Measurements from ENCODE around the gene FAM227B. TPM values are rescaled to one million over a fixed set of nuclear protein-coding genes. Genes with fewer than 3 reads are reported as not detected.
A peak's percentile ranks its signal among the peaks of the same experiment; 100 is the strongest.

Gene FAM227B
- total RNA-seq, 4 donors from 2014 or later: 6.1 to 24.1 (median 12.5) TPM

- peak; percentile 68 for ATAC-seq
- peak; percentile 82 to 96 (median 87) for TF ChIP-seq CTCF (IDR thresholded peaks at IDR 0.05)
- no peak for TF ChIP-seq EP300 (IDR thresholded peaks at IDR 0.05)
- 10 to 23% methylated on average over 9 of the region's 9 CpGs for WGBS, 2 donors (ENCODE audit: low coverage in 1 of 2)
- Histone ChIP-seq H3K4me1 (peaks cover 0 to 8% (median 0%) of the 10 kb centered on the region in 3 donors), H3K9me3 (no peaks in the 10 kb centered on the region), H3K4me3 (peak overlapping the region; percentile 55 to 98), H3K27ac (peak overlapping the region; percentile 71 to 94 (median 78)), H3K27me3 (no peaks in the 10 kb centered on the region), H3K36me3 (no peaks in the 10 kb centered on the region)
Measured at GRCh38 chr15:49421991-49422390, 198.6 kb downstream of the FAM227B start.

GRCh38 chr15:49418811-49419210 lies 201.8 kb downstream of the FAM227B start:
- no peaks in the 10 kb centered on the region for H3K9me3 ChIP-seq

GRCh38 chr15:49415638-49416037 lies 205.0 kb downstream of the FAM227B start:
- TF ChIP-seq POLR2A (IDR thresholded peaks at IDR 0.05) (no peak), CTCF (IDR thresholded peaks at IDR 0.05) (no peak), POLR2AphosphoS5 (IDR thresholded peaks at IDR 0.05) (no peak)
- no peaks in the 10 kb centered on the region for H3K27me3 ChIP-seq
- no peaks in the 10 kb centered on the region for H3K36me3 ChIP-seq
- H3K9me3 ChIP-seq: no peaks in the 10 kb centered on the region
- H3K4me1 ChIP-seq: no peaks in the 10 kb centered on the region
- WGBS, 2 donors (ENCODE audit: low coverage in 1 of 2): 62 to 67% methylated on average over 1 of the region's 1 CpG
- H3K27ac ChIP-seq: no peak overlapping the region
- ATAC-seq: no peak
- H3K4me3 ChIP-seq: no peak overlapping the region

More at GRCh38 chr15:49418811-49419210, 201.8 kb downstream of the FAM227B start:
- TF ChIP-seq EP300 (IDR thresholded peaks at IDR 0.05) (no peak), POLR2A (IDR thresholded peaks at IDR 0.05) (no peak), POLR2AphosphoS5 (IDR thresholded peaks at IDR 0.05) (no peak), CTCF (IDR thresholded peaks at IDR 0.05) (no peak)
- no peaks in the 10 kb centered on the region for H3K27me3 ChIP-seq
- no peak overlapping the region for H3K27ac ChIP-seq
- H3K4me3 ChIP-seq: no peak overlapping the region
- peaks cover 0 to 8% (median 0%) of the 10 kb centered on the region in 3 donors for H3K4me1 ChIP-seq
- no peaks in the 10 kb centered on the region for H3K36me3 ChIP-seq
- 85 to 92% methylated on average over 1 of the region's 1 CpG for whole genome bisulfite sequencing, 2 donors (ENCODE audit: low coverage in 1 of 2)
- no peak for ATAC-seq

GRCh38 chr15:49415149-49415548 lies 205.5 kb downstream of the FAM227B start:
- no peak for ATAC-seq
- no peaks in the 10 kb centered on the region for H3K36me3 ChIP-seq
- H3K9me3 ChIP-seq: no peaks in the 10 kb centered on the region
- no peak overlapping the region for H3K27ac ChIP-seq
- no peak overlapping the region for H3K4me3 ChIP-seq
- TF ChIP-seq POLR2A (IDR thresholded peaks at IDR 0.05) (no peak), EP300 (IDR thresholded peaks at IDR 0.05) (no peak), POLR2AphosphoS5 (IDR thresholded peaks at IDR 0.05) (no peak), CTCF (IDR thresholded peaks at IDR 0.05) (no peak)
- no peaks in the 10 kb centered on the region for H3K4me1 ChIP-seq
- no peaks in the 10 kb centered on the region for H3K27me3 ChIP-seq

GRCh38 chr15:49412797-49413196 lies 207.8 kb downstream of the FAM227B start:
- TF ChIP-seq POLR2A (IDR thresholded peaks at IDR 0.05) (no peak), EP300 (IDR thresholded peaks at IDR 0.05) (no peak), POLR2AphosphoS5 (IDR thresholded peaks at IDR 0.05) (no peak), CTCF (IDR thresholded peaks at IDR 0.05) (no peak)
- Histone ChIP-seq H3K27me3 (no peaks in the 10 kb centered on the region), H3K27ac (no peak overlapping the region), H3K4me1 (no peaks in the 10 kb centered on the region), H3K9me3 (no peaks in the 10 kb centered on the region), H3K36me3 (no peaks in the 10 kb centered on the region), H3K4me3 (no peak overlapping the region)
- no peak for ATAC-seq
